Measurements from ENCODE around the gene KCNQ2. TPM values are rescaled to one million over a fixed set of nuclear protein-coding genes. Genes with fewer than 3 reads are reported as not detected.

The KCNQ2 gene
- total and polyA plus RNA-seq, 12 donors: 0.69 to 81.6 (median 10.3) TPM; not detected in 3

DNA sequence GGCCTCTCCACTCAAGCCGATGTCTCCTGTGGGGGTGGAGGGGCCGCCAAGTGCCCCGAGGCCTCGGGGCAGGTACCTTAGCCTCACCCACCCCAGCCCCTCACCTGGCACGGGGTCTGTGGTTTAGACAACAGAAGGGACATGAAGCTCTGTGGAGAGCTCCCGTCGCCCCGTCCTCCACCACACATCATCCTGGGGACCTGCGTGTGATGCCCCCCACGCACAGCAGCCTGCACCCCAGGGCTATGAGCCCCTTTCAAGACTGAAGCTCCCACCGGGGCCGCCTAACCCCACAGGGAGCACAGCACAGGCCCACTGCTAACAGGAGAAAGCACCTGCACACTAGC is 8.2 kb downstream of the KCNQ2 start:
- TF ChIP-seq POLR2A (IDR thresholded peaks at IDR 0.05): no peak
- TF ChIP-seq, protein P1, sequence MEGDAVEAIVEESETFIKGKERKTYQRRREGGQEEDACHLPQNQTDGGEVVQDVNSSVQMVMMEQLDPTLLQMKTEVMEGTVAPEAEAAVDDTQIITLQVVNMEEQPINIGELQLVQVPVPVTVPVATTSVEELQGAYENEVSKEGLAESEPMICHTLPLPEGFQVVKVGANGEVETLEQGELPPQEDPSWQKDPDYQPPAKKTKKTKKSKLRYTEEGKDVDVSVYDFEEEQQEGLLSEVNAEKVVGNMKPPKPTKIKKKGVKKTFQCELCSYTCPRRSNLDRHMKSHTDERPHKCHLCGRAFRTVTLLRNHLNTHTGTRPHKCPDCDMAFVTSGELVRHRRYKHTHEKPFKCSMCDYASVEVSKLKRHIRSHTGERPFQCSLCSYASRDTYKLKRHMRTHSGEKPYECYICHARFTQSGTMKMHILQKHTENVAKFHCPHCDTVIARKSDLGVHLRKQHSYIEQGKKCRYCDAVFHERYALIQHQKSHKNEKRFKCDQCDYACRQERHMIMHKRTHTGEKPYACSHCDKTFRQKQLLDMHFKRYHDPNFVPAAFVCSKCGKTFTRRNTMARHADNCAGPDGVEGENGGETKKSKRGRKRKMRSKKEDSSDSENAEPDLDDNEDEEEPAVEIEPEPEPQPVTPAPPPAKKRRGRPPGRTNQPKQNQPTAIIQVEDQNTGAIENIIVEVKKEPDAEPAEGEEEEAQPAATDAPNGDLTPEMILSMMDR (IDR thresholded peaks at IDR 0.05): no peak
- H3K27ac ChIP-seq: peak overlapping the region in 1 of 5 donors; percentile 70
- H3K27me3 ChIP-seq: peaks cover 12% of the 10 kb centered on the region
- intact Hi-C loops (cut with DNase I): no loop called here
- no peak overlapping the region for H3K4me3 ChIP-seq
- DNase-seq: no peak
- 55 to 82% (median 71%) methylated on average over 7 to 12 of the region's 12 CpGs; no CpG with 5 or more reads in 1 of the 4 donors for WGBS, 4 donors
- H3K9me3 ChIP-seq (replicated peaks in 1 of 3): no peaks in the 10 kb centered on the region
- H3K4me1 ChIP-seq (replicated peaks in 1 of 2): no peaks in the 10 kb centered on the region
- no peaks in the 10 kb centered on the region for H3K36me3 ChIP-seq (replicated peaks in 1 of 2)

DNA sequence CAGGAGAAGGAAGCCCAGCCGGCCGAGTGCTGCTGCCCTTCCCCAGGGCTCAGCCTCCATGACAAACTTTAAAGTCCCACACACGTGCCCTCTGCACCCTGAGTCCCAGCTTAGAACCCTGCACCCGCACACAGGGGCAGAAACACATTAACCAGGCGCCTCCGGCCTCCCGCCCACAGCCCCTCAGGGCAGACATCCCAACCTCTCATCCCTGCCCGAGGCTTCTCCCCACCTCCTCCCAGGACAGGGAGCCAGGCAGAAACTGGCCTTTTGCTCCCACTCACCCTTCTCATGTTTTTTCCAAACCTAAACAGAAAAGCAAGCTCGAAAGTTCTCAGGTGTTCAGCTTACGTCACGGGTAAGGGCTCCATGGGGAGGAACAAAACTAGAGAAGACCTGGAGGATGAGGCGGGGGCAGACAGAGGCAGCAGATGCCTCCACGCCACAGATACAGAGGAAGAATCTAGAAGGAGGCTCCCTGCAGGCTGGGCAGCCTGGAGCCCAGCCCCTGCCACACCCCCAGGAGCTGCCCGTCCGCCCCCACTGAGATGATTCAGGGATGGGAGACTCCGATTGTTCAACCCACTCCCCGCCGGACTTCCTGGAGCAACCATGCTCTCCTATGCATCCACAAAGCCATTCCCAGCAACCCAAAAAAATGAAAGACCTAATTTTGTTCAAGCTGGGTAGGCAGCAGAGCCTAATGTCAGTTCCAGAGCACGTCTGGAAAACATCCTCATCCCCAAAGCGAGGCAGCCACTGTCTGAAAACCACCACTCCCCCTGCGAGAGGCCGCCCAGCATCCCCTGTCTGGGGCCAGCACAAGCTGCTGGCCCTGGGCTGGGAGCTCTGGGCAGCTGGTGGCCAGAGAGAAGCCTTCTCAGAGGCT is 8.8 kb downstream of the KCNQ2 start:
- Histone ChIP-seq H3K9me3 (replicated peaks in 1 of 3) (no peaks in the 10 kb centered on the region), H3K4me3 (no peak overlapping the region), H3K27ac (peak overlapping the region in 1 of 5 donors; percentile 70), H3K4me1 (replicated peaks in 1 of 2) (no peaks in the 10 kb centered on the region), H3K27me3 (peaks cover 8% of the 10 kb centered on the region), H3K36me3 (replicated peaks in 1 of 2) (no peaks in the 10 kb centered on the region)
- intact Hi-C loops (cut with DNase I): no loop called here
- 44 to 53% (median 49%) methylated on average over 17 to 22 of the region's 22 CpGs for WGBS, 4 donors
- no peak for DNase-seq
- TF ChIP-seq POLR2A (IDR thresholded peaks at IDR 0.05): no peak
- TF ChIP-seq, protein P1 (IDR thresholded peaks at IDR 0.05): no peak

DNA sequence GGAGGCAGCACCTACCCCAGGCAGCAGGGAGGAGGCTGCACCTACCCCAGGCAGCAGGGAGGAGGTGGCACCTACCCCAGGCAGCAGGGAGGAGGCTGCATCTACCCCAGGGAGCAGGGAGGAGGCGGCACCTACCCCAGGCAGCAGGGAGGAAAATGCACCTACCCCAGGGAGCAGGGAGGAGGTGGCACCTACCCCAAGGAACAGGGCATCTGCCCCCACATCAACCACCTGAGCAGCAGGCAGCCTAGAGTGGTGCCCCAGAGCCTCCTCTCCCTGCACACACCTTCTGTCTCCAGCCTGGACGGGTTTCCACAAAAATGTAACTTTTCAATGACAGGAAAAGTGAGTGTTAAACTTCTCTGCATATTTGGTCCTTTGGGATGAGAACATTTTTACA is 10.2 kb downstream of the KCNQ2 start:
- 33 to 56% (median 38%) methylated on average over 1 to 2 of the region's 2 CpGs for WGBS, 4 donors
- H3K4me1 ChIP-seq (replicated peaks in 1 of 2): no peaks in the 10 kb centered on the region
- no peaks in the 10 kb centered on the region for H3K9me3 ChIP-seq (replicated peaks in 1 of 3)
- H3K27me3 ChIP-seq: peaks cover 8% of the 10 kb centered on the region
- intact Hi-C loops (cut with DNase I): no loop called here
- TF ChIP-seq POLR2A (IDR thresholded peaks at IDR 0.05): no peak
- TF ChIP-seq, protein P1 (IDR thresholded peaks at IDR 0.05): no peak
- peak overlapping the region in 1 of 5 donors; percentile 70 for H3K27ac ChIP-seq
- H3K4me3 ChIP-seq: no peak overlapping the region
- DNase-seq: no peak
- H3K36me3 ChIP-seq (replicated peaks in 1 of 2): no peaks in the 10 kb centered on the region

DNA sequence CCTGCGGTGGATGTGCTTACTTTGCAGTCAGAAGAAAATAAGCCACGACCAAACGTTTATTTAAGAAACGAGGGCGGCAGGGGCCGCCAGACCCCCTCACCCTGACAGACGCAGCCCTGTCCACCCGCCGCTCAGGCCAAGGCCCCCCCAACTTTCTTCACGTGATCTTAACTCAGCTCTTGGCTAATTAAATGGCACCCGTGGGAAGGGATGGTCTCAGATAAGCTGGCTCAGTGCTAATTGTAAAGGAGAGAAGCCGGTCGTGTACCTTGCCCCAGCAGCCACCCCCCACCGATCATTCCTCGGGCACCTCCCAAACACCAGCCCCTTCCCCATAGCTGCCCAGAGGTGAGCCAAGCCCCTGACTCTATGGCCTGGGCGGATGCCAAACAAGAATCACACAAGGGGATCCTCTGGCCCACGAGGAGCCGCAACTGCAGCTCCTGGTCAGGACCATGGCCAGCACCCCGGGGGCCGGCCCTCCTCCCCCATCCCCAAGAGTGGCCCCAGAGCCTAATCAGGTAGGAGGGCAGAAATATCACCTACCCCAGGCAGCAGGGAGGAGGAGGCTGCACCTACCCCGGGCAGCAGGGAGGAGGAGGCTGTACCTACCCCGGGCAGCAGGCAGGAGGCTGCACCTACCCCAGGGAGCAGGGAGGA is 11.2 kb downstream of the KCNQ2 start:
- Histone ChIP-seq H3K27ac (peak overlapping the region in 1 of 5 donors; percentile 66), H3K4me1 (replicated peaks in 1 of 2) (no peaks in the 10 kb centered on the region), H3K4me3 (no peak overlapping the region), H3K36me3 (replicated peaks in 1 of 2) (no peaks in the 10 kb centered on the region), H3K9me3 (replicated peaks in 1 of 3) (no peaks in the 10 kb centered on the region), H3K27me3 (peaks cover 16% of the 10 kb centered on the region)
- 15 to 24% (median 21%) methylated on average over 14 to 22 of the region's 22 CpGs for WGBS, 4 donors
- no peak for TF ChIP-seq POLR2A (IDR thresholded peaks at IDR 0.05)
- TF ChIP-seq, protein P1 (IDR thresholded peaks at IDR 0.05): no peak
- DNase-seq: peak in 1 of 7 donors; percentile 10
- intact Hi-C loops (cut with DNase I): no loop called here

Measured in adrenal gland (tissue), 12 donors.